Fibroblast of lung (primary cell): ENCODE results near the gene FADD.

Source experiments
- CTCF ChIP-seq, 2 donors: IDR thresholded peaks in 1 of 2; conservative IDR thresholded peaks in 1 of 2; 1 replicate in 1 of 2; 2 replicates in 1 of 2; pipeline ENCODE4 v1.5.1; 2011 to 2012; ENCODE audit warnings: low read length in 2 of 2, control low read depth in 1 of 2, inconsistent platforms in 1 of 2, low read depth in 1 of 2, mild to moderate bottlenecking in 1 of 2
- EZH2 ChIP-seq: IDR thresholded peaks from 2 replicates; pipeline ENCODE4 v1.5.1; 2012; ENCODE audit warnings: low read length, control low read depth, mild to moderate bottlenecking; ENCODE audit errors: missing control alignments

- TF ChIP-seq CTCF (conservative IDR thresholded peaks at IDR 0.05 in 1 of 2, IDR thresholded peaks at IDR 0.05 in 1 of 2; ENCODE audit: low read depth in 1 of 2, low read length in 2 of 2) (no peak), EZH2 (no peak)
Measured at GRCh38 chr11:70158757-70159389, 44.2 kb upstream of the FADD start.
